HG02852 (cell line): ENCODE results near the gene RET.

Experiments used
- ATAC-seq: cut with Tn5 transposase; IDR thresholded peaks from one replicate; pipeline ENCODE4 v1.9.1; 2021; ENCODE audit warnings: mild to moderate bottlenecking, moderate library complexity; ENCODE audit not compliant: unreplicated experiment

The RET gene

GRCh38 chr10:43076876-43077420 lies at the start of gene RET:
RET (plus strand) TSS chr10:43077069; CDS start chr10:43077259, 190 bp downstream.
- no peak for ATAC-seq

- no peak for ATAC-seq
Measured at GRCh38 chr10:43027331-43027955, 49.4 kb upstream of the RET start.

- ATAC-seq: no peak
Measured at GRCh38 chr10:43028143-43028542, 48.7 kb upstream of the RET start.

- ATAC-seq: no peak
Measured at GRCh38 chr10:43029043-43029442, 47.8 kb upstream of the RET start.

GRCh38 chr10:43032613-43033012 lies 44.3 kb upstream of the RET start:
- no peak for ATAC-seq

- no peak for ATAC-seq
Measured at GRCh38 chr10:43035800-43036199, 41.1 kb upstream of the RET start.

- no peak for ATAC-seq
Measured at GRCh38 chr10:43036481-43037428, 40.1 kb upstream of the RET start.

GRCh38 chr10:43037440-43037839 lies 39.4 kb upstream of the RET start:
- ATAC-seq: no peak

GRCh38 chr10:43037942-43038782 lies 38.7 kb upstream of the RET start:
- no peak for ATAC-seq

- no peak for ATAC-seq
Measured at GRCh38 chr10:43038783-43039623, 37.9 kb upstream of the RET start.

GRCh38 chr10:43039624-43040481 lies 37.0 kb upstream of the RET start:
- no peak for ATAC-seq

GRCh38 chr10:43040482-43041256 lies 36.2 kb upstream of the RET start:
- ATAC-seq: no peak

- ATAC-seq: no peak
Measured at GRCh38 chr10:43041422-43042342, 35.2 kb upstream of the RET start.

GRCh38 chr10:43042503-43043341 lies 34.1 kb upstream of the RET start:
- no peak for ATAC-seq

- ATAC-seq: no peak
Measured at GRCh38 chr10:43043342-43043772, 33.5 kb upstream of the RET start.

- no peak for ATAC-seq
Measured at GRCh38 chr10:43043773-43044447, 33.0 kb upstream of the RET start.
